Lower leg skin (tissue), 3 donors: ENCODE data around the gene COPB1.

Source experiments
- POLR2A ChIP-seq, 2 donors: fragments of 450-650 bp; IDR thresholded peaks; one replicate each; pipeline ENCODE4 v1.6.1; 2016 to 2017; ENCODE audit warnings: antibody characterized with exemption in 2 of 2, mild to moderate bottlenecking in 1 of 2, moderate library complexity in 1 of 2
- TF ChIP-seq, protein P1 (sequence below), 3 donors: fragments of 450-650 bp; IDR thresholded peaks; one replicate each; pipeline ENCODE4 v1.5.1; 2016; ENCODE audit warnings: antibody characterized with exemption in 3 of 3, mild to moderate bottlenecking in 3 of 3, moderate library complexity in 2 of 3

DNA sequence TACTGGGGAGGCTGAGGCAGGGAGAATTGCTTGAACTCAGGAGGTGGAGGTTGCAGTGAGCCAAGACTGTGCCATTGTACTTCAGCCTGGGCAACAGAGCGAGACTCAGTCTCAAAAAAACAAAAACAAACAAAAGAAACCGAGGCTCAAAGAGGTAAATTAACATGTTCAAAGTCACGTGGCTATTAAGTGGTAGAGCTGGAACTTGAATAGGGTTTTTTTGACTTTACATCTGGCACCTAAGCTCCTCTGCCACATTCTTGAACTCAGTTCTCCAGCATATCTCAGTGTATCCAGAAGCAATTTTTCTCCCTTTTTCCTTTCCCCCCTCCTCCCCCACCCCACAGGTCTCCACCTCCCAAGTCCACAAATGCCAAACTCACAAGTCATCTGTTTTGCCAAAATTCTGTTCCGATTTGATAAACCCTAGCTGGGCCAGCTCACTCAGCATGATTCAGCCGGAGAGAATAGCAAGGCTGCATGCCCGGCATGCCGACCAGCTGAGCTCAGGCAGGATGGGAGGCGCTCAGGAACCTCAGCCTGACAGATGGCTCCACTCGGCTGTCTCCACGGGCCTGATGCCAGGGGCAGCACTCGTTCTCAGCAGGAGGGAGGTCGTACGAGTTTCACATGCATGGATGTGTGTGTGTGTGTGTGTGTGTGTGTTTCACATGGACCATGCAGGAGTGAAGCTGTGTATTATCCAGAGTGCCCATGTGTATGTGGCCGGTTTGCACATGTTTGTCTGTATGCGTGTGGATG lies 77.4 kb downstream of the COPB1 start:
- TF ChIP-seq, protein P1, sequence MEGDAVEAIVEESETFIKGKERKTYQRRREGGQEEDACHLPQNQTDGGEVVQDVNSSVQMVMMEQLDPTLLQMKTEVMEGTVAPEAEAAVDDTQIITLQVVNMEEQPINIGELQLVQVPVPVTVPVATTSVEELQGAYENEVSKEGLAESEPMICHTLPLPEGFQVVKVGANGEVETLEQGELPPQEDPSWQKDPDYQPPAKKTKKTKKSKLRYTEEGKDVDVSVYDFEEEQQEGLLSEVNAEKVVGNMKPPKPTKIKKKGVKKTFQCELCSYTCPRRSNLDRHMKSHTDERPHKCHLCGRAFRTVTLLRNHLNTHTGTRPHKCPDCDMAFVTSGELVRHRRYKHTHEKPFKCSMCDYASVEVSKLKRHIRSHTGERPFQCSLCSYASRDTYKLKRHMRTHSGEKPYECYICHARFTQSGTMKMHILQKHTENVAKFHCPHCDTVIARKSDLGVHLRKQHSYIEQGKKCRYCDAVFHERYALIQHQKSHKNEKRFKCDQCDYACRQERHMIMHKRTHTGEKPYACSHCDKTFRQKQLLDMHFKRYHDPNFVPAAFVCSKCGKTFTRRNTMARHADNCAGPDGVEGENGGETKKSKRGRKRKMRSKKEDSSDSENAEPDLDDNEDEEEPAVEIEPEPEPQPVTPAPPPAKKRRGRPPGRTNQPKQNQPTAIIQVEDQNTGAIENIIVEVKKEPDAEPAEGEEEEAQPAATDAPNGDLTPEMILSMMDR (IDR thresholded peaks at IDR 0.05) = no peak
- no peak for TF ChIP-seq POLR2A (IDR thresholded peaks at IDR 0.05)
